ENCODE results near the gene TMEM156.

TMEM156 gene

DNA sequence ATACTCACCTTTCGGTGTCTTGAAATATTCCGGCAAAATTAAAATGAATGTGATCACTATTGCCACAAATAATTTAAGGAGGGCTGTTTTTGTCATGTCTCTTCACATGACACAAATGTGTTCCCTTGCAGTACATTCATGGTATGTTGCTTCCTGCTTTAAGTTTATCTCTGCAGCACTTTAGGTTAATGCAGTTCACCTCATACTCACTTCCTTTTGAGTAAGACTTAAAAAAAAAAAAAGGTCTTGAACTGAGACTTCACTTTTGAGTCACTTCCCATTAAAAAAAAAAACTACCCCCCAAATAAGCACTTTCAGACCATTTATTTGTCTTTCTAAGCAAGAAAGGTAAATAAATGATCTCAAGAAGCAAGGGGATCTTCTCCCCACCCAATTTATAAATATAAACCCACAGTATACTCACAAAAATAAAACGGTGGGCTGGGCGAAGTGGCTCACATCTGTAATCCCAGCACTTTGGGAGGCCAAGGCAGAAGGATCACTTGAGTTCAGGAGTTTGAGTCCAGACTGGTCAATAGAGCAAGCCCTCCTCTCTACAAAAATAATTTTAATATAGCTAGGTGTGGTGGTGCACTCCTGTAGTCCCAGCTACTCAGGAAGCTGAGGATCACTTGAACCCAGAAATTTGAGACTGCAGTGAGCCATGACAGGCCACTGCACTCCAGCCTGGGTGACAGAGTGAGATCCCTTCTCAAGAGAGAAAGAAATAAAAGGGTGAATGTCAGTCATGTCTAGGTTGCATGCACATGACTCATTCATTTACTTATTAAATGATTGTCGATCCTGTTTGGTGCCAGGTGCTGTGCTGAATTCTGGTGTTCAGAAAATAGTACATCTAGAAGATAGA is at the start of gene TMEM156:
TMEM156 (minus strand) TSS at position 192 of the 868 bp plus-strand sequence; CDS start at position 96, 96 bp downstream.
- DNase-seq (ENCODE audit: low read depth), result peak; percentile 43

GRCh38 chr4:39078829-39079228 is 46.6 kb upstream of the TMEM156 start:
- DNase-seq (ENCODE audit: low read depth), result no peak

- DNase-seq (ENCODE audit: low read depth), result no peak
Observed at GRCh38 chr4:39068907-39069306, 36.7 kb upstream of the TMEM156 start.

- DNase-seq (ENCODE audit: low read depth), result no peak
Observed at GRCh38 chr4:39067451-39067850, 35.2 kb upstream of the TMEM156 start.

DNA sequence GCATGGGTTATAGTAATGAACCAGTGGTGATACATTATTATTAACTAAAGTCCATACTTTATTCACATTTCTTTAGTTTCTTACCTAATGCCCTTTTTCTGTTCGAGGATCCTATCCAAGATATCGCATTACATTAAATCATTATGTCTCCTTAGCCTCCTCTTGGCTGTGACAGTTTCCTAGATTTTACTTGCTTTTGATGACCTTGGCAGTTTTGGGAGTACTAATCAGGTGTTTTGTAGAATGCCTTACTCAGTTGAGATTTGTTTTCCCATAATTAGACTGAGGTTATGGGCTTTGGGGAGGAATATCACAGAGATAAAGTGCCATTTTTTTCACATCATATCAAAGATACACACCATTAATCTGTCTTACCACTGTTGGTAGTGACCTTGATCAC is 34.8 kb upstream of the TMEM156 start:
- no peak for DNase-seq (ENCODE audit: low read depth)

DNA sequence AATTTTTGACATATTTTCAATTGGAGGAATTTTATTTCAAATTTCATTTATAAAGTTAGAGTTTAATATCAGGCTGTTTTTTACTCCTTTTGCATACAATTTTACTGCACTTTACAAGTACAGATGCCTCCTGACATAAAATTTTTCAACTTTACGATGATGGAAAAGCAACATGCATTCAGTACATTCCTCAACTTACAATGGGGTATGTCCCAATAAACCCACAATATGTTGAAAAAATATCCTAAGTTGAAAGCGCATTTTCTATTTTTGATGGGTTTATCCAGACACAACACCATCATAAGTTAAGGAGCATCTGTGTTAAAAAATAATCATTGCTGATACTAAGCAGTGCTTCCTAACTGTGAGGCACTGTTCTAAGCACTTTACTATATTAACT is 34.2 kb upstream of the TMEM156 start:
- no peak for DNase-seq (ENCODE audit: low read depth)

GRCh38 chr4:39063430-39063829 is 31.2 kb upstream of the TMEM156 start:
- no peak for DNase-seq (ENCODE audit: low read depth)

- DNase-seq (ENCODE audit: low read depth), result no peak
Observed at GRCh38 chr4:39062770-39063097, 30.5 kb upstream of the TMEM156 start.

DNA sequence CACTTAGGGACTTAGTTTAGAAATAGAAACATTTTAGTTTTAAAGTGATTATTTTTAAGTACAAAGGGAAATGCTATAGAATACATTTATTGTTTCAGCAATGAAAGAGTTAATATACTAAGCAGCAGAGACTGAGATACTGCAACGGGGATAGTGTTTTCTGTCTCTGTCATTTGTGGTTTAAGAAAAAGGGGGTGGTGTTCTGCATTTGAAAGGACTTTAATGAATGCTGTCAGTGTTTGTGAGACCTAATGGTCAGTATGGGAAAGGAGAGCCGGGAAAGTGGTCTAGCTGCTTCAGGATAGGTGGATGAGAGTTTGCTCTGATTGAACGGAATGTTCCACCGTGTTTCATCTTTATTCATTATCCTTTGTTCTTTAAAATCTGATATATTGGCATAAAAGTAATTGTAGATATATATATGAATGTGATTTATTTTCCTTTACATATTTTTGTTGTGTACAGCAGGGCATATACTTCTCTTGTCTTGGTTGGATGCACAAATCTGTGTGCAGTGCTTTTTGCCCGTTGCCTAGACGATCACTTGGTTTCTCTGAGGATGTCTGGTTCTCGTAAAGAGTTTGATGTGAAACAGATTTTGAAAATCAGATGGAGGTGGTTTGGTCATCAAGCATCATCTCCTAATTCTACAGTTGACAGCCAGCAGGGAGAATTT is 30.0 kb upstream of the TMEM156 start, which contains the start of gene KLHL5:
KLHL5 (plus strand) TSS at position 139 of the 676 bp plus-strand sequence; CDS start at position 560, 421 bp downstream.
- DNase-seq (ENCODE audit: low read depth), result no peak

GRCh38 chr4:39061457-39061856 is 29.2 kb upstream of the TMEM156 start:
- no peak for DNase-seq (ENCODE audit: low read depth)

- DNase-seq (ENCODE audit: low read depth), result no peak
Observed at GRCh38 chr4:39056023-39056422, 23.8 kb upstream of the TMEM156 start.

- DNase-seq (ENCODE audit: low read depth), result no peak
Observed at GRCh38 chr4:39054497-39054896, 22.3 kb upstream of the TMEM156 start.

DNA sequence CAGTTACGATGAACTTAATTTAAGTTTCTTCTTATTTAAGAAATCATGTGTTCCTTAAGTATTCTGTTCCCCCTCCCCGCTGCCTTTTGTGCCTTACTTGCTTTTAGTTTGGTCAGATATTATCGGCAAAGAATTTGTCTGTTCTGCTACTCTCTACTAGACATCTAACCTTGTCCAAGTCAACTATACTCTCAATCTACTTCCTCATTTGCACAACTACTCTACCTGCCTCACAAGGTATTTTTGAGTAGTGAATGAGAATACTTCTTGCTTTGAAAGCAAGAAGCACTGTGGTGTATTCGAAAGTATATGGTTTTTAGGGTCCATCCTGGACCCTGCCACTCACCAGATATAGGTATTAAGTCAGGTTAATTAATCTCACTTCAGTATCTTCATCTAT is 21.8 kb upstream of the TMEM156 start:
- no peak for DNase-seq (ENCODE audit: low read depth)

- no peak for DNase-seq (ENCODE audit: low read depth)
Observed at GRCh38 chr4:39051492-39051891, 19.3 kb upstream of the TMEM156 start.

DNA sequence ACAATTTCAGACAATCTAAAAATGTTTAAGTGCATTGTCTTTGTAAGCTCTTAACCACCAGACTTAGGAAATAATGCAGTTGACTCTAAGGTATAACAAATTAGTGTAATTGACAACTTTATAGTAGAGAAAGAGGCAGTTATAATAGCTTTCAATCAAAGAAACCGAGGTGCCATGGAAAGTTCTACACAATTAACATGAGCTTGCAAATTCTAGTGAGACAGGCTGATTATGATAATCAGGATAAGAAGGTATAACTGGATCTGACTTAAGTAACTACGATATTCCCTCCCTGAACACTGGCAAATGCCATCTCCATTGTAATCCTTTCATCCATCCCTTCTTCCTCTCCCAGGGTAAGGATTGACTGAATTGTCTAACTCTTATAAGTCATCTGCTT is 18.4 kb upstream of the TMEM156 start:
- no peak for DNase-seq (ENCODE audit: low read depth)

DNA sequence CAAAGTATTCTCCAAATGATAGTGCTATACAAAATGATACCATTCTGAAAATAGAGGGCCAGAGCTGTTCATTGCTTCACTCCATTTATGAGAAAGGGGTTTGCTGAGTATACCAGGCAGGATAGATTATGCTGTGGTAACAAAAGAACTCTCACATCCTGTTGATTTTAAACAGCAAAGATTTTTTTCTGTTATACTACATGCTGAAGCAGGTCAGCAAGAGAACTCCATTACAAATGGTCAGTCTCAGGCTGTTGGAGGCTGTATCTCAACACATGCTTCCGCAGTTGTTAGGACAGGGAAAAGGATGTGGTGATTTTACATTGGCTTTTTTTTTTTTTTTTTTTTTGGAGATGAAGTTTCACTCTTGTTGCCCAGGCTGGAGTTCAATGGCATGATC is 16.1 kb upstream of the TMEM156 start:
- no peak for DNase-seq (ENCODE audit: low read depth)

- DNase-seq (ENCODE audit: low read depth), result no peak
Observed at GRCh38 chr4:39047681-39048080, 15.5 kb upstream of the TMEM156 start.

DNA sequence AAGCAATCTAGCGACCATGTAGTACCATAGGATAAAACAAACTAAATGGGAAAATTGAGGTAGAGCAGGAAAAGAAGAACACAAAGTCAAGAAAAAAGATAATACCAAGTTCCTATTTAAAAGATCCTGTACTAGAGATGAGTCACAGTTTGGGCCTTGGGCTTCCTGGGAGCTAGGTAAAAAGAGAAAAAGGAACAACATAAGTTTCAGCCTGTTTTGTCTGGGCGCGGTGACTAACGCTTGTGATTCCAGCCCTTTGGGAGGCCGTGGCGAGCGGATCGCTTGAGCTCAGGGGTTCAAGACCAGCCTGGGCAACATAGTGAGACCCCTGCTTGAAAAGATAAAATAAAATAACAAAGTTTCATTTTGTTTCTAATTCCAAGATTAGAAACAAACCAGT is 14.0 kb upstream of the TMEM156 start:
- DNase-seq (ENCODE audit: low read depth), result no peak

DNA sequence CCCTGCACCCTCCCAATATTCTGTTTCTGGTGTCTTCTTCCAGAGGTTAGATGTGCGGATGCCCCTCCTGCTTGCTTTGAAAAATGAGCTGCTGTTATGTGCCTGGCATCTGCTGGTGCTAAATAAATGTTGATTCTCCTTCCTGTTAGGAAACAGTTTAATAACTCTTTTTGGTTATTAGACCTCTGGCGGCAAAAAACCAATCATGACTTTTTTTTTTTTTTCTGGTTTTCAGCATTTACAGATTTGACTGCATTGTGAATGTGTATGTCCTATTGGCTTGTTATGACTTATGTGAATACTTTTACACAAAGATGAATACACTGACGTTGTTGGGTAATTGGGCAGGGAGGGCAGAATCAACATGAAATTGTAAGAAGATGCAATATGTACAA is 13.6 kb upstream of the TMEM156 start:
- DNase-seq (ENCODE audit: low read depth), result no peak

DNA sequence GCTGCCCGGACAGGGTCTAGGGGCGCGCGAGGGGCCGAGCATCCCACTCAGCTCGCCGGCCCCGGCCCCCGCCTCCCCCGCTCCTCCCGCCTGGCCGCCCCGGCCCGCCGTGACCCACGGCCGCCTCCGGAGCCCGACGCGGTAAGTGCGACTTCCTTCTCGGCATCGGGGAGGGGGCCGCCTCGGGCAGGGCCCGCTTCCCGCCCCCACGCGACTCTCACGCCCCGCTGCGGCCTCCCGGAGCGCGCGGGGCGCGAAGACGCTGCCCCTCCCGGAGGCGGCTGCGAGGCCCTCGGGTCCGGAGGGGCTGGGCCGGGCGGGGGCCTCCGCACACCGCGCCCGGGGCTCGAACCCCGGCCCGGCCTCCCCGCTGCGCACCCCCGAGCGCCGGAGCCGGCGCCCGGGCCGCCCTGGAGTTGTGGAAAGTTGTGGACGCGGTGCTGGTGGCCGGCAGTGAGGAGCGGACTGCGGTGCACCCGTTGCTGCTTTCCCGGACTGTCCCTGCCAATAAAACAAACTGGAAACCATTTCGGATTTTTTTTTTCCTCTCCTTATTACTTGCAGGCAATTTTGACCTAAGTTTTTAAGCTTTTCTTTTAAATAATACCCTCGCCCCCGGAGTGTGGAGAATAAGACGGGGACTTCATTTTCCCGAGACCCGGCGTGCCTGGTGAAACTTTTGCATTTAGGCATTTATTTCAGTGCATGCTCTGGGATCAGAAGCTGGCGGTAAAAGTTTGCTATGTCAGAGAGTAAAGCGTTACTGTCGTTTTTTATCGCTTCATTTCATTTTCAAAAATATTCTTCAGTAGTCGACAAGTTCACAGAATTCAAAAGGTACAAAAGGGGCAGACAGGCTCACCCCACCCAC is 13.0 kb upstream of the TMEM156 start:
- no peak for DNase-seq (ENCODE audit: low read depth)

GRCh38 chr4:39044364-39044955 is 12.3 kb upstream of the TMEM156 start:
- peak; percentile 94 for DNase-seq (ENCODE audit: low read depth)

DNA sequence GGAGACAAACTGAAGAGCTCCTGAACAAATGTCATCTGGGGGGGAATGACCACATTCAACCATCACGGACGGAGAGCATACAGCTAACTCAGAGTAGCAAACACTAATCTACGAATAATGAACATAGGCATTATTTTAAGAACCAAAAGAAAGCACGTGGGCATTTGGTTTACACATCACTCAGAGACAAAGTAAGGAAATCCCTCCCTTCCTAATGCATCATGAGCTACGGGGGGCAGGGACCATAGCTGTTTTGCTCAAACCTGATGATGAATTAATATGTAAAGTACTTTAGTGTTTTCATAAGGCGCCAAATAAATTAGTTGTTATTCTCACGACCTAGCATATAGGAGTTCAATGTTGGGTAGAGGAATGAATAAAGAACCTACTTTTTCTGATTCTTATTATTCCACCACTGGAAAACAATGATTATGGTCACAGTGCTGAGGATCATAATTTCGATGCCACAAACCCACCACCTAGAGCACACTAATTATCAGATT is 11.7 kb upstream of the TMEM156 start:
- DNase-seq (ENCODE audit: low read depth), result no peak

All from CMK (cell line).